ENCODE results near the gene LMX1B.
A peak's percentile ranks its signal among the peaks of the same experiment; 100 is the strongest.

LMX1B gene

GRCh38 chr9:126667190-126668055 lies 53.7 kb downstream of the LMX1B start (continued):
- no peak for TF ChIP-seq REST (tag by site-specific recombination; IDR thresholded peaks at IDR 0.05)
- TF ChIP-seq ZNF561 (tag by site-specific recombination; IDR thresholded peaks at IDR 0.05; ENCODE audit: borderline replicate concordance): no peak
- TF ChIP-seq GLIS1 (tag by site-specific recombination; IDR thresholded peaks at IDR 0.05): peak; percentile 34
- TF ChIP-seq ZNF600 (tag by site-specific recombination; IDR thresholded peaks at IDR 0.05): peak; percentile 54; the same call in 1 of the 2 replicates
- 0 out of 2 replicates have a peak, but pooled peaks have one; percentile 49 for TF ChIP-seq ZEB2 (tag by site-specific recombination; IDR thresholded peaks at IDR 0.05)
- no peak for TF ChIP-seq ZNF548 (tag by site-specific recombination; IDR thresholded peaks at IDR 0.05)

- no peak overlapping the region for H3K27ac ChIP-seq (ENCODE audit: extremely low read depth, low read depth, low read length)
- TF ChIP-seq ZNF626 (tag by site-specific recombination; IDR thresholded peaks at IDR 0.05) (no peak), PRDM10 (tag by site-specific recombination; IDR thresholded peaks at IDR 0.05) (peak; percentile 45; the same call in 1 of the 2 replicates)
- no peaks in the 10 kb centered on the region for H3K36me3 ChIP-seq (ENCODE audit: control insufficient read depth in 2 of 2, insufficient read depth in 1 of 2, low read length in 2 of 2)
- H3K9me3 ChIP-seq (ENCODE audit: control insufficient read depth, insufficient read depth, low read depth, low read length): no peaks in the 10 kb centered on the region
- POLR2A ChIA-PET: interaction anchor here (1.3 kb wide), 1 partner anchor 52 kb away, joined by 3 read pairs; no protein-coding TSS in a partner anchor
- H3K4me1 ChIP-seq (ENCODE audit: control insufficient read depth, insufficient read depth, low read length): peaks cover 11% of the 10 kb centered on the region
- CTCF ChIA-PET: interaction anchor here (1.0 to 1.5 kb wide), 4 partner anchors 10 to 168 kb away, joined by 3 to 6 read pairs (median 4); no protein-coding TSS in a partner anchor
- H3K4me3 ChIP-seq (ENCODE audit: low read depth, low read length): no peak overlapping the region
Observed at GRCh38 chr9:126668058-126668457, 54.3 kb downstream of the LMX1B start.

GRCh38 chr9:126669108-126669507 lies 55.4 kb downstream of the LMX1B start:
- no peaks in the 10 kb centered on the region for H3K36me3 ChIP-seq (ENCODE audit: control insufficient read depth in 2 of 2, insufficient read depth in 1 of 2, low read length in 2 of 2)
- peaks cover 11% of the 10 kb centered on the region for H3K4me1 ChIP-seq (ENCODE audit: control insufficient read depth, insufficient read depth, low read length)
- TF ChIP-seq ZBTB17 (tag by site-specific recombination; IDR thresholded peaks at IDR 0.05): 0 out of 2 replicates have a peak, but pooled peaks have one; percentile 13
- TF ChIP-seq ZNF791 (tag by site-specific recombination; IDR thresholded peaks at IDR 0.05): no peak
- H3K9me3 ChIP-seq (ENCODE audit: control insufficient read depth, insufficient read depth, low read depth, low read length): no peaks in the 10 kb centered on the region
- H3K4me3 ChIP-seq (ENCODE audit: low read depth, low read length): no peak overlapping the region
- ChIA-PET CTCF (no interaction called here), POLR2A (no interaction called here)
- no peak overlapping the region for H3K27ac ChIP-seq (ENCODE audit: extremely low read depth, low read depth, low read length)

DNA sequence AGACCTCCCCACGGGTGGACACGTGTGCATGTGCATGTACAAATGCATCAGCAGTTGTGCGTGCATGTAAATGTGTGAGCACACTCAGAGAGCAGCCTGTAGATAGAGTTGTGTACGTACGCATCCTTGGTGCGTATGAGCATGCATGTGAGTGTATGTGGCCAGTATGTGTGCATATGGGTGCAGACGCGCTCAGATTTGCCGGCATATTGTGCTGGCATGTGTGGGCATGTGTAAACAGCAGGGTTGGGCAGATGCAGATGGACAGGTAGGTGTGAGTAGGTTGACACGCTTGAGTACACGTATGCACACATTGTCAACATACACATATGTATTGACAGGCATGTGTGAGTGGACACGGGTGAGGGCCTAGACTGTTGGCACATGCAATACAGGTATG lies 56.5 kb downstream of the LMX1B start:
- Histone ChIP-seq H3K9me3 (ENCODE audit: control insufficient read depth, insufficient read depth, low read depth, low read length) (no peaks in the 10 kb centered on the region), H3K4me1 (ENCODE audit: control insufficient read depth, insufficient read depth, low read length) (peaks cover 9% of the 10 kb centered on the region), H3K27ac (ENCODE audit: extremely low read depth, low read depth, low read length) (no peak overlapping the region), H3K36me3 (ENCODE audit: control insufficient read depth in 2 of 2, insufficient read depth in 1 of 2, low read length in 2 of 2) (no peaks in the 10 kb centered on the region), H3K4me3 (ENCODE audit: low read depth, low read length) (no peak overlapping the region)
- CTCF ChIA-PET: no interaction called here
- POLR2A ChIA-PET: no interaction called here
- TF ChIP-seq MZF1 (tag by site-specific recombination; IDR thresholded peaks at IDR 0.05; ENCODE audit: borderline replicate concordance) (no peak), ZNF121 (tag by site-specific recombination; IDR thresholded peaks at IDR 0.05) (no peak), ZNF514 (tag by site-specific recombination; IDR thresholded peaks at IDR 0.05) (no peak), ZBTB6 (tag by site-specific recombination; IDR thresholded peaks at IDR 0.05) (no peak), ELK4 (IDR thresholded peaks at IDR 0.05; ENCODE audit: borderline replicate concordance, low read depth, low read length) (no peak), ZNF645 (tag by site-specific recombination; IDR thresholded peaks at IDR 0.05) (no peak), ZNF660 (tag by site-specific recombination; IDR thresholded peaks at IDR 0.05) (no peak)

Measured in HEK293 (cell line).